ENCODE results near the gene WIPF3.

- TF ChIP-seq CTCF (IDR thresholded peaks at IDR 0.05), result no peak
- TF ChIP-seq EZH2 (IDR thresholded peaks at IDR 0.05; ENCODE audit: borderline replicate concordance, insufficient read depth, low read depth, low read length, poor library complexity, severe bottlenecking), result no peak
Measured at GRCh38 chr7:29885626-29886025, 79.3 kb downstream of the WIPF3 start.
